Germinal center (tissue), 1 donor: ENCODE measurements around the gene PRKG2.

Experiments
- DNase-seq: peaks from one replicate; pipeline ENCODE4 v3.0.0; 2012; ENCODE audit warnings: mixed read lengths, low spot score

Gene PRKG2

GRCh38 chr4:81218206-81218605, 3.2 kb upstream of the PRKG2 start:
- no peak for DNase-seq

DNA sequence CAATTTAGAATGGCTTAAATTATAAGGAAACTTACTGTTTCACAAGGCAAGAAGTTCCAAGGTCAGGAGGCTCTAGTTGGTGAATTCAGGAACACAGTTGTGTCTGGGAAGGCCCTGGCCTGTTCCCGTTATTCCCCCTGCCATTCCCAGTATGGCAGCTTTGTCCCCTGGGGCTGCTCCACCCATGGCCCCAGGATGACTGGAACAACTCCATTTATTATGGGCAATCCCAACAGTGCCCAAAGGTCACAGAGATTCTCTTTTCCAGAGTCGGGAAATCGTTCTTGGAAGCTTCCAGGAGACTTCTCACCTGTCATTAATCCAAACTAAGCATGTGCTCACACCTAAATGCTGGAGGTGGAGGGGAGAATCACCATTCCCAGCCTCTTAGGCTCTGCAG, 2.8 kb upstream of the PRKG2 start:
- DNase-seq: no peak

- DNase-seq: no peak
These were observed 909 bp upstream of the PRKG2 start for GRCh38 chr4:81215931-81216330.

DNA sequence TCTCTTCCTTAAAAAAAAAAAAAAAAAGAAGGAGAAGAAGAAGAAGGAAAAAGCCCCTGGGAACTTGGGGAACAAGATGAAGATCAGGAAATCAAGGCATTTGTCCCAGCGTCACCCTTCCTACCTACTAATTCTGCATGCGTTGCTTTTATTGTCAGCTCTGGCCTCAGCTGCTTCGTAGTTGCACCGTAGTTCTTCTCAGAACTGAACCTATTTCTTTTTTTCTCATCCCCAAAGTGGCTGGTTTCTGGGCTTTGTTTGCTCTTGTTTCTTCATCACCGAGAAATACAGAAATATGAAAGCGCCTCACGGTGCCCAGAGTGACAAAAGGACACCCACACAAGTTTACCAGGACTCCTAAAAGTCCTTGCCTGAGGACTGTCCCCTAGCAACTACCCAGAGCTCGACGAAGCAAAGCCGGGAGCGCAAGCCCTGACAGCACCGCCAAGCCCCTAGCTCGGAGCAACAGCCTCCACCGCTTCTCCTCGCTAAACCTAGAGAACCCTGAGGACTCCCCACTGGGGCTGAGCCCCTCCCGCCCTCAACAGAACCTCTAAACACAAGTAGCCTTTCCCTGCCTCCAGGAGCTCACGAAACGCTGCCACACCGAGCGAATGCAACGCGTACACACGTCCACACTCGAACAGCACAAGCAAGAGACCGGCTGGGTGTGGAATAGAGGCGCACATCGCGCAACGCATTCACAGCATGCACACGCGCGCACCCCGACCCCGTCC, 710 bp downstream of the PRKG2 start:
- peak; percentile 5 for DNase-seq

DNA sequence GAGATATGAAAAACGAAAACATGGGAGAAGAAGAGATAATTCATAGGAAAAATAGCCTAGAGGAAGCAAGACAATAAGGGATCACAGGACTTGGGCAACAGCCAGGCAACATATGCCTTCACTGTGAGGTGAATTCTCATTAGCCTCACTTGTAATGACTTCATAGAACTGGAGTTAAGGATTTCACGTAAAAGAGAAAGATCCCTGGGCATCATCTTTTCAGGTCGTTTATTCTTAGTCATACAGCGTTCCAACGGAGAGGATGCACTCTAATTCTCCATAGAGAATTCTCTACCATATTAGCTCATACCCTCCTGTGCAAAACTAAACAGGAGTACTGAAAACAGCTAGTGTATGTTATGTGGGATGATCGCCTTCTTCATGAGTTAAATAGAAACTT, 1.4 kb downstream of the PRKG2 start:
- no peak for DNase-seq

DNA sequence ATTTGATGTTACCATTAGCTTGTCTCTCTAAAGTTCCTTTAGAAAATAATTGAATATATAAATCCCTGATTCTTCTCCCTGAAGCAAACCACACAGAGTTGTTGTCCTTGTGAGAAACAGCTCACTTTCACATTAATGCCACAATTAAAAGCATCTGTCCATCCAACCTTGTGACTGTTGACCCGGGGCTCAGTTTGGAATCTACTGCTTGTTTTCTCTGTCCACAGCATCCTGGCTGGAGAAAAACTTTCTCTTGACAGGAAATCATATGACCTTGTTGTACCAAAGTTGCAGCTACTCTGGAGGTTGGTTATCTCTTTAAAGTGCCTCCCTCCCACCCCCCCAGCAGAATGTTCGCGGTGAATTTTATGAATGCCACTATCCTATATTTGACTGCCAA, 3.1 kb downstream of the PRKG2 start:
- DNase-seq: no peak

DNA sequence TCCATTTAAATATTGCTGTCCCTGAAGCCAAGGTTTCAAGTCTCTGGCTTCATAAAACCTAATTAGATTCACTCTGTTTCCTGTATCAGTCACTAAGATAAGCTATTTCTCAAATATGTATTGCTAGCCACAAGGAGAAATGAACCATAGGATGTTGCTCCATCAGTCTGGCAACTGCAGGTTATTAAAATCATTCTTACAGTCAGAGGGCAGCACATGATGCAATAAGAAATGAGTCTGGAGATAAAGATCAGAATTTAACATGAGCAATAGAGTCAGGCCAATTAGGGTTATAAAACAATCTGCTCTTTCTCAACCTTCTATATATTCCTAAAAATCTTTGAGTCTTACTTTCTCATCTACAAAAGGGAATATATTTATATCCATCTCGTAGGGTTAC, 7.2 kb downstream of the PRKG2 start:
- no peak for DNase-seq

- no peak for DNase-seq
These were observed 9.7 kb downstream of the PRKG2 start for GRCh38 chr4:81205302-81205701.

DNA sequence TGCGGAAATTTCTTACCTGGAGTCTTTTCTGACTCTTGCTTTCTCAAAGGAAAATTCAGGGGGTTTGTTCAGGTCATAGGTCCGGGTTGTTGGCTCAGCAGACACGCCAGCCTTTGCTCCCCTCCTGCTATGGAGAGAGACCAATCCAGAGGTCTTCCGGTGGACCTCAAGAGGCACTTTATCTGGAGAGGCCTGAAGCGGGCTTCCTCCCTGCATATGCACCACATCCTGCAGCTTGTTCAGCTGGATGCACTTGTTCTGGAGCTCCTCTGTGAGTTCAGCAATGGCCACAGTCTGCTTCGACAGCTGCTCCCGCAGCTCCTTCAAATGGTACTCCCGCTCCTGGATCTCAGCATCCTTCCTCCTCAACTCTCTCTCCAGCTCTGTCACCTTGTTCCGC, 10.5 kb downstream of the PRKG2 start:
- no peak for DNase-seq

DNA sequence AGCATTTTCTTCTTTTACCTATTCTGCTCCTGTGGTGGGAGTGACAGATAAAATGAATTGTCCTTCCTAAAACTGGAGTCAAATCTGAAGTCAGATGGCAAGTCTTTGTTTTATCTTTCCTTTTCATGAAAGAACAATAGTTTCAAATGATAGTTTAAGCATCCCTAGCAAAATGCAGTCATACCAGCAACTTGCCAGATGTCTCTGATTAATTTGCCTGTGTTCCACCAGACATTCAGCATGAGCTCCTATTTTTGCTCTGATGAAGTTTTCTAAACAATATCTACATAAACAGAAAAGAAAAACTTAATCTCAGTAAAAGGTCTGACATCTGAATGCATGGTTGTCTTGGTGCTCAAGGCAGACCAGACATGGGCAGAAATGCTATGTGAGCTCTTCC, 15.2 kb downstream of the PRKG2 start:
- DNase-seq: no peak

DNA sequence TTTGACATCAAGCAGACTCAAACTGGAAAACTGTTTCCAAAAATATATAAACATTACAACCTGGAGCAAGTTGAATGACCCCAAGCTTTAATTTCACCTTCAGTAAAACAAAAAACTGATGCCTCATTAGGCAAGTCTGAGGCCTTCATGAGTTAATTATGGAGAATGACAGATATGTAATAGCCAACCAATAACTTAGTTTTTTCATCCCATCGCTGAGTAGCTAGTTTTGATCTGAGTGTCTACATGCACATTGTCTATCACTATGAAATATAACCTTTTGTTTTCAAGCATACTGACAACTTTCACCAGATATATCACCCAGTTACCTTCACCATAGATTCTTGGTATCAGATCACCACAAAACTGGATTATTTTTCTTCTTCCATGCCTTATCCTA, 16.4 kb downstream of the PRKG2 start:
- no peak for DNase-seq

DNA sequence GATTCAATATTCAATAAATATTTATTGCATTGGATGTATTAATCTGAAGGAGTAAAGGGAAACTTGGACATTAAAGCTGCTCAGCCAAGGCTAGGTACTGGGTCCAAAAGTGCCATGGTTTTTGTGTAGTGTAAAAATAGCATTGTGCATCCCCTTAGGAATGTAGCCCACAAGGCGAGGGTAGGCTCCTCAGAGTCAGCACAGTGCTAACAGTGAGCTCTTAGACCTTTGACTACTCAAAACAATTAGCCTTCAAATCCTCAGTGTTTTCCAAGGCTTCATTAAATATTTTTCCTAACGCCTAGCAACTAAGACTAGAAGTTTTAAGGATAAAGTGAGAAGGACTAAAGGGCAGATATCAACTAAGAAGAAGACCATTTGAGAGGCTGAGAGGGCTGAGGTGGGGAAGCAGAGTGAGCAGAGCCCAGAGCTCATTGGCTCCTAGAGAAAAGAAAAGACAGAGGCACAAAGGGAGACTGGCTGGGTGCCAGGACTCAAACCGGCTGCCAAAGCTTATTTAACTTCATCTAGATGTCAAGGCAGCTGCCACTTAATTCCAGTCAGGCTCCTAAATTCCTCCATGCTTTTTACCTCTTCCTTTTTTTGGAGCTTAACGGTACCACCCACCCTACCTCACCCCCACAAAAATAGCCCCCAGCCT, 17.0 kb downstream of the PRKG2 start:
- DNase-seq: no peak

DNA sequence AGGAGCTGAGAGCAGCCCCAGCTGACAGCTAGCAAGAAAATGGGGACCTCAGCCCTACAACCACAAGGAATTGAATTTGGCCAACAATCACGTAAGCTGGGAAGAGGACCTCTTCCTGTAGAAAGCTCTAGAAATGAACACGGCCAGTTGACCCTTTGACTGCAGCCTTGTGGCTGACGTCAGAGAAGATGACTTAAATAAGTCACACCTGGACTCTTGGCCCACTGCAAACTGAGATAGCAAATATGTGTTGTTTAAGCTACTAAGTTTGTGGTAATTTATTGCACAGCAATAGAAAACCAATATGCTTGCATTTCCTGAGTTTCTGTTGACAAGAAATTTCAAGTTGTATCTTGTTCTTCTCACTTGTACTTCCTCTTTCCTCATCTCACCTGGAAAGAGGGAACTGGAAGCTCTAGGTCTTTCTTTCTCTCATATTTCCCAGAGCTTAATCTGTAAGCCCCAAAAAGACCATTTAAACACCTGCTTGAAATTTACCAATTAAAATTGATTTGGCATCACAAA, 18.8 kb downstream of the PRKG2 start:
- no peak for DNase-seq

GRCh38 chr4:81195475-81195874, 19.5 kb downstream of the PRKG2 start:
- no peak for DNase-seq

DNA sequence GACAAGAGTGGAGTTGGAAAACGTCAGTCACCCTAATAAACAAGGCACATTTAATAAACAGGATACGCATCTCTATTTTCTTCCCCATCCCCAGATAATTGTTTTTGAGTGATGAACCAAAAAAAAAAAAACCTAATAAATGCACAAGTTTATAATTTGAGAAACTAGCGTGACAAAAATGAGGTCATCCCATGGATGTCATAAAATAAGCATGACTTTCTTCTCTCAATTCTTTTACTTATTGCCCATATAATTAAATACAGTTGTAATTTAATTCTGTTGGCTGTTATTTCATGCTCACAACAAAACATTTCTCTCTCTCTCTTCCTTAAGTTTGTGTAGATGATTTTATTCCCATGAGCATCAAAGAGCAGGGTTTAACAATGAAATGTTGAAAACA, 20.7 kb downstream of the PRKG2 start:
- no peak for DNase-seq

- DNase-seq: no peak
These were observed 34.1 kb downstream of the PRKG2 start for GRCh38 chr4:81180916-81181315.

- no peak for DNase-seq
These were observed 35.7 kb downstream of the PRKG2 start for GRCh38 chr4:81179326-81179725.

DNA sequence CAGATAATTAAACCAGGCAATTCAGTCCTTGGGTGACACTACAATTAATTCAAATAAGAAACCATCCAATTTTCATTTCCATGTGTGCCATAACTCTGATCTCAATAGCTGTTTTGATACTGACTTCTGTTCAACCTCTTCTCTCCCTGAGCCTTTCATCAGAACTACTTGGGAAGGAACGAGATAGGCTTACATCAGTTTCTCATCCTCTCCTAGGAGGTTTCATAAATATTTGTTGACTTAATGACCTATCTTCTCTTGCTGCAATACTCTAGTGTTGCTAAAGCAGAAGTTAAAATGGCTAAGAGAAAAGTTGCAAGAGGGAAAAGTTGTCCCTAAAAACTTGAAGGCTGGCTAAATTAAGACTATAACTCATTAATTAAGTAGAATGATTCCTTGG, 41.8 kb downstream of the PRKG2 start:
- DNase-seq: no peak

DNA sequence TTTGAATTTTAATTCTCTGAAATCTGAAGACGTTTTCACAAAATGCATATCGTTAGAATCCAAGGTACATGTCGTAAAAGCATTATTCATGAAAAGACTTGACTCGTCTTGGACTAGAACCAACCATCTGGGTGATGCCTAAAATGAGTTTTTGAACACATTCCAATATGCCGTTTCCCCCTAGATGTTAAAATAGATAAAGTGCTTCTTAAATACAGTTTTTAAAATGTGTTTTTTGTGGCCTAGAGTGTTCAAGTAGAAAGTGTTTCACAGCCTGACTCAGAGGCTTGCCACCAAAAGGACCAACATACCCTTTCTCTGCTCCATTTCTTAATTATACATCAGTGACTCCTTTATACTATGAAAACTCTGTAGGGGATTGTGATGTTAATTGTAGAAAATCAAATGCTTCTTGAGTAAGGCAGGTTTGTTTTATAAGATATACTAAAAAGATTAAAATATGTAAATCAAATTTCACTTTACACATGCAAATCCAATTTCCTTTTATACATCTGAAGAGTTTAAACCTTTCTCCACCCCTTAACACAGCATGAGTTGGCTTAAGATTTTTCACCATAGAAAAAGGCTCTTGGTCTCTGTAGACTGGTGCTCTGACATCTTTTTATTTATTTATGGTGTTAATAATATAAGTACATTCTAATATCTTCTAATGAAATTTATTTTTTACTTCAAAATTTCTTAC, 48.4 kb downstream of the PRKG2 start:
- no peak for DNase-seq

DNA sequence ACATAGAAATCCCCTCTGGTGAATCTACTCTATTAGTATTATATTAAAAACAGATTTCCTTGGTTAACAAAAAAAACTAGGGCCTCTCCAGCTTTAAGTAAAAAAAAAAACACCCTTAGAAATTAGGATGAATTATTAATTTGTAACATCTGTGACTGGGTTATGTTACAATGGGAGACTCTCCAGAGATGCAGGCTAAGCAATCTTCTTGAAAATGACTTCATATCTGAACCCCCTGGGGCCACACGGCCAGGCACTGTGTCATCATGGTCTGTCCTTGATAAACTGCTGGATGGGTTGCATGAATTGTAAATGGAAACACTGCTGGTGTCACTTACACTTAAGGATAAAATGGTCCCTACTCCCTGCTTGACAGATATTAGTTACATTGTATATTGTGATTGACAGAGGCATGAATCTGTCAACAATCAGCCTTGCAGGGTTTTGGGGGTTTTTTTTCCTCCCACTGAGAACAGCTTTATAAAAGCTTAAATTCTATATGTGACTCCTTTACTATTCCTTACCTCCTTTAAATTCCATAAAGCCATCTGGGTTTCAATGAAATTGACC, 49.1 kb downstream of the PRKG2 start:
- DNase-seq: no peak

DNA sequence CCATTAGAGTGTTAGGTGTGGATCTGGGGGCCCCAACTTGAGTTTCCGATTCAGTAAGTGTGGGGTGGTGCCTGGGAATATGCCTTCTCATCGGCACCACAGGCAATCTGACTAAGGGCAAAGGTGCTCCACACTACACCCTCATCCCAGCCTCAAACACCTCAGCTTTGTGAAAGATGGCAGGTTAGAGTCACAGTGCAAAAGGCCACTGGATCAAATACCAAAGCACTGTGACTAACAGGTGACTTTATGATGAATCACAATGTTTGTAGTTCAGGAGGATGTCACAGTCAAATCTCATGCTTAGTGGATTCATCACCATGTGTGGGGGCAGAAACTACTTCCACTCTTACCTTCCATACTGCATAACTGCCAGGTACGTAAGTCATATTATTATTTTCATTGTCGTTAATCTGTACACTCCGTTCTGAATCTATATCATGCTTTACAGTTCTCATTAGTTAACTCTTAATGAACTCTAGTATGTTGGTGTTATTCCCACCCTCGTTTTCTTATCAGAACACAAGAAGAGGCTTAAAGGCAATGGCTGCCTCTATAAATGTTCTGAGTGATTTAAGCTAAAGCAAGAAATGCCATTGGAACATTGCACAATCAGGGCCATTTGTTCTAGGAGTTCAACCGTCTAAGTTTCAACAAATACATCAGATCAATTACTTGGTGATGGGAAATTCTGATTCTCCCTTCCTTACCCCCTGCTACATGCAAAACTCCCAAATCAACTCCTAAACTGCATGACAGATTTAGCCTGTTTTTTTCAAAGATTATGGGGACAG, 50.2 kb downstream of the PRKG2 start:
- no peak for DNase-seq

GRCh38 chr4:81164126-81164525, 50.9 kb downstream of the PRKG2 start:
- no peak for DNase-seq
